Stomach (tissue), 9 donors: ENCODE data around the gene COL12A1. TPM values are rescaled to one million over a fixed set of nuclear protein-coding genes. Genes with fewer than 3 reads are reported as not detected.

Experiments used
- DNase-seq, 2 donors: peaks; one replicate each; pipeline versions ENCODE4 v3.0.0 to v3.0.0-alpha.2; 2013 to 2019
- H3K27ac ChIP-seq, 5 donors: fragments of 200-600 bp in 4 of 5; sonication (generic) in 4 of 5; one replicate each; pipeline ENCODE4 v1.5.1; 2013 to 2019; ENCODE audit warnings: mild to moderate bottlenecking in 1 of 5, moderate library complexity in 1 of 5
- H3K27me3 ChIP-seq, 3 donors: fragments of 200-600 bp; sonication (generic); one replicate each; pipeline ENCODE4 v1.5.1; 2017 to 2019; ENCODE audit warnings: mixed run types in 1 of 3
- H3K36me3 ChIP-seq, 4 donors: fragments of 200-600 bp; sonication (generic); 1 replicate in 3 of 4; 2 replicates in 1 of 4; pipeline ENCODE4 v1.5.1; 2016 to 2019
- H3K4me1 ChIP-seq, 4 donors: fragments of 200-600 bp; sonication (generic); one replicate each; pipeline ENCODE4 v1.5.1; 2016 to 2019
- H3K4me3 ChIP-seq, 4 donors: fragments of 200-600 bp; sonication (generic) in 3 of 4; one replicate each; pipeline ENCODE4 v1.5.1; 2016 to 2019; ENCODE audit warnings: mild to moderate bottlenecking in 1 of 4
- H3K9me3 ChIP-seq, 4 donors: fragments of 200-600 bp; sonication (generic); one replicate each; pipeline ENCODE4 v1.5.1; 2016 to 2019
- EP300 ChIP-seq: sonication (generic); formaldehyde crosslinking; IDR thresholded peaks from one replicate; pipeline ENCODE4 v1.6.1; 2017; ENCODE audit warnings: antibody characterized with exemption
- POLR2A ChIP-seq, 4 donors: fragments of 450-650 bp; IDR thresholded peaks; one replicate each; pipeline ENCODE4 v1.6.1; 2016; ENCODE audit warnings: antibody characterized with exemption in 4 of 4, control low read depth in 2 of 4, mild to moderate bottlenecking in 1 of 4, moderate library complexity in 1 of 4
- POLR2AphosphoS5 ChIP-seq, 3 donors: sonication (generic); formaldehyde crosslinking; IDR thresholded peaks; one replicate each; pipeline ENCODE4 v1.6.1; 2016; ENCODE audit warnings: antibody characterized with exemption in 3 of 3
- WGBS, 5 donors: extraction: QIAGEN DNeasy Blood & Tissue Kit in 3 of 5; methylation state at CpG; one replicate each; pipeline versions ENCODE4 v1.1.5 to v1.1.7; 2013 to 2018; 5-methylcytosine and 5-hydroxymethylcytosine counted together
- intact Hi-C: fragments of 100-400 bp; cut with DNase I; formaldehyde crosslinking; loops from one replicate; pipeline ENCODE4 v1.15.1; 2023; ENCODE audit warnings: low total_unique reads
- polyA plus RNA-seq, 3 donors: library from polyadenylated mRNA; stranded (reverse); fragments of 200-250 nt; gene quantifications; one replicate each; pipeline ENCODE4 v1.2.3, GENCODE V29; 2013
- total RNA-seq, 5 donors: library from RNA; depleted of rRNA; stranded (reverse); fragments of >200 nt; gene quantifications; one replicate each; pipeline versions ENCODE4 v1.1.0 to v1.2.3, GENCODE V29; 2014 to 2016
- TF ChIP-seq, protein P1 (sequence below), 7 experiments: fragments of 450-650 bp in 4 of 7; fragments of 200-600 bp in 3 of 7; sonication (generic) in 3 of 7; IDR thresholded peaks; one replicate each; pipeline ENCODE4 v1.5.1; 2016 to 2019; ENCODE audit warnings: antibody characterized with exemption in 7 of 7, control low read depth in 2 of 7, mild to moderate bottlenecking in 1 of 7
- donor health status: healthy with polysubstance abuse.
- donor health status: Bipolar disorder and iron deficiency.
- donor health status: healthy.

COL12A1 gene
- total and polyA plus RNA-seq, 8 donors = 3.4 to 170 (median 20.3) TPM

DNA sequence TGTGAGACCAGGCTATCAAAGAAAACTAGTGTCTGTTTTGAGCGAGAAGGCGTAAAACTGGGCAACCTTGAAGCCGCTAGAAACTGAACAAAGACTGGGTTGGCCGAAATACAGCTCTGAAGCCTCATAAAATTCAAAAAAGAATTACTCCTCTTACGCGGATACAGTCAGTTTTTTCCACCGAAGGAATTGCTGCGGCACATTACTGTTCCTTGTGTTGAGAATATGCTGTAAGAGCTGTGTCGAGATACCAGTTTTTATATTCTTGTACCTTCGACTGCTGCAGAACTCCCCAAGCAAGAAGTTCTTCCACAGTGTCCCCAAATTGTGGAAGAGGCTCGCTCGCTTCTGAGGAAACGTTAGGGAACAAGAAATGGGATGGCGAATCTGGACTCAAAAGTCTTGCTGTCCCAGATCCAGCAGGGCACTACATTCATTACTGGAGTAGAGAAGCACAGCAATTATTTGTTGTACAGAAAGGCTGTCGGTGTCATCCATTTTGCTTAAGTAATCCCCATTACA lies 38.3 kb upstream of the COL12A1 start:
- H3K4me1 ChIP-seq = peaks cover 7 to 38% (median 30%) of the 10 kb centered on the region in 4 donors
- H3K36me3 ChIP-seq = peaks cover 8 to 19% (median 18%) of the 10 kb centered on the region in 4 donors
- 14 to 25% (median 19%) methylated on average over 15 of the region's 15 CpGs for WGBS, 5 donors
- no peaks in the 10 kb centered on the region for H3K9me3 ChIP-seq
- peak overlapping the region; percentile 90 to 97 (median 96) for H3K27ac ChIP-seq
- peak overlapping the region; percentile 62 to 72 (median 71) for H3K4me3 ChIP-seq
- H3K27me3 ChIP-seq = no peaks in the 10 kb centered on the region
- TF ChIP-seq, protein P1, sequence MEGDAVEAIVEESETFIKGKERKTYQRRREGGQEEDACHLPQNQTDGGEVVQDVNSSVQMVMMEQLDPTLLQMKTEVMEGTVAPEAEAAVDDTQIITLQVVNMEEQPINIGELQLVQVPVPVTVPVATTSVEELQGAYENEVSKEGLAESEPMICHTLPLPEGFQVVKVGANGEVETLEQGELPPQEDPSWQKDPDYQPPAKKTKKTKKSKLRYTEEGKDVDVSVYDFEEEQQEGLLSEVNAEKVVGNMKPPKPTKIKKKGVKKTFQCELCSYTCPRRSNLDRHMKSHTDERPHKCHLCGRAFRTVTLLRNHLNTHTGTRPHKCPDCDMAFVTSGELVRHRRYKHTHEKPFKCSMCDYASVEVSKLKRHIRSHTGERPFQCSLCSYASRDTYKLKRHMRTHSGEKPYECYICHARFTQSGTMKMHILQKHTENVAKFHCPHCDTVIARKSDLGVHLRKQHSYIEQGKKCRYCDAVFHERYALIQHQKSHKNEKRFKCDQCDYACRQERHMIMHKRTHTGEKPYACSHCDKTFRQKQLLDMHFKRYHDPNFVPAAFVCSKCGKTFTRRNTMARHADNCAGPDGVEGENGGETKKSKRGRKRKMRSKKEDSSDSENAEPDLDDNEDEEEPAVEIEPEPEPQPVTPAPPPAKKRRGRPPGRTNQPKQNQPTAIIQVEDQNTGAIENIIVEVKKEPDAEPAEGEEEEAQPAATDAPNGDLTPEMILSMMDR (IDR thresholded peaks at IDR 0.05) = no peak
- TF ChIP-seq EP300 = no peak
- TF ChIP-seq POLR2AphosphoS5 (IDR thresholded peaks at IDR 0.05) = no peak
- no peak for TF ChIP-seq POLR2A (IDR thresholded peaks at IDR 0.05)
- DNase-seq = no peak
- intact Hi-C loops = no loop called here

GRCh38 chr6:75243333-75244062 lies 37.6 kb upstream of the COL12A1 start, which contains the start of gene COX7A2:
COX7A2 (minus strand) TSS chr6:75243801; CDS start chr6:75243734, 67 bp downstream.
- H3K27me3 ChIP-seq = no peaks in the 10 kb centered on the region
- DNase-seq = peak; percentile 91 to 99
- peaks cover 15 to 26% (median 24%) of the 10 kb centered on the region in 4 donors for H3K36me3 ChIP-seq
- WGBS, 5 donors = 0 to 1% (median 0%) methylated on average over 36 of the region's 36 CpGs
- intact Hi-C loops = no loop called here
- no peaks in the 10 kb centered on the region for H3K9me3 ChIP-seq
- peak within 1 kb of the TSS; percentile 62 to 72 (median 71) for H3K4me3 ChIP-seq
- peak within 1 kb of the TSS; percentile 90 to 97 (median 96) for H3K27ac ChIP-seq
- TF ChIP-seq POLR2AphosphoS5 (IDR thresholded peaks at IDR 0.05) (peak; percentile 92 to 95 (median 94)), POLR2A (IDR thresholded peaks at IDR 0.05) (peak in 2 of 4 donors; percentile 47 to 53), EP300 (no peak)
- TF ChIP-seq, protein P1 (IDR thresholded peaks at IDR 0.05) = peak in 1 of 7 experiments; percentile 5
- H3K4me1 ChIP-seq = peaks cover 7 to 42% (median 30%) of the 10 kb centered on the region in 4 donors

- Histone ChIP-seq H3K9me3 (no peaks in the 10 kb centered on the region), H3K36me3 (peaks cover 30 to 53% (median 50%) of the 10 kb centered on the region in 4 donors), H3K27me3 (no peaks in the 10 kb centered on the region), H3K4me3 (no peak overlapping the region), H3K4me1 (peaks cover 3 to 29% (median 9%) of the 10 kb centered on the region in 4 donors), H3K27ac (no peak overlapping the region)
- intact Hi-C loops = no loop called here
- 86 to 95% (median 92%) methylated on average over 4 of the region's 4 CpGs for WGBS, 5 donors
- TF ChIP-seq, protein P1 (IDR thresholded peaks at IDR 0.05) = no peak
- TF ChIP-seq POLR2A (IDR thresholded peaks at IDR 0.05) (no peak), EP300 (no peak), POLR2AphosphoS5 (IDR thresholded peaks at IDR 0.05) (no peak)
- no peak for DNase-seq
These were observed 30.8 kb upstream of the COL12A1 start for GRCh38 chr6:75236630-75237029.

- no peaks in the 10 kb centered on the region for H3K9me3 ChIP-seq
- intact Hi-C loops = no loop called here
- H3K4me3 ChIP-seq = no peak overlapping the region
- no peaks in the 10 kb centered on the region for H3K27me3 ChIP-seq
- 65 to 90% (median 70%) methylated on average over 2 of the region's 2 CpGs for WGBS, 5 donors
- peaks cover 0 to 16% (median 4%) of the 10 kb centered on the region in 4 donors for H3K4me1 ChIP-seq
- DNase-seq = no peak
- no peak overlapping the region for H3K27ac ChIP-seq
- no peak for TF ChIP-seq POLR2A (IDR thresholded peaks at IDR 0.05)
- TF ChIP-seq, protein P1 (IDR thresholded peaks at IDR 0.05) = no peak
- no peak for TF ChIP-seq EP300
- no peak for TF ChIP-seq POLR2AphosphoS5 (IDR thresholded peaks at IDR 0.05)
- peaks cover 30 to 46% (median 43%) of the 10 kb centered on the region in 4 donors for H3K36me3 ChIP-seq
These were observed 29.4 kb upstream of the COL12A1 start for GRCh38 chr6:75235271-75235670.
